HepG2 (cell line): ENCODE results near the gene HACD2. TPM values are rescaled to one million over a fixed set of nuclear protein-coding genes. Genes with fewer than 3 reads are reported as not detected.

ENCODE experiments used
- CHCHD3 ChIP-seq: sonication (generic); formaldehyde crosslinking; IDR thresholded peaks from 2 replicates; pipeline ENCODE4 v1.8.0; 2022; ENCODE audit warnings: mild to moderate bottlenecking, missing genetic modification reagents, moderate library complexity
- GATAD1 ChIP-seq: IDR thresholded peaks from 2 replicates; pipeline ENCODE4 v1.6.1; 2016; ENCODE audit warnings: missing genetic modification reagents, missing compliant biosample characterization
- HNRNPK ChIP-seq: fragments of 200-400 bp; formaldehyde crosslinking; IDR thresholded peaks from 2 replicates; pipeline ENCODE4 v1.6.1; 2018; ENCODE audit warnings: low read length, low read depth, moderate library complexity, mild to moderate bottlenecking; ENCODE audit not compliant: poor library complexity, severe bottlenecking
- ISL2 ChIP-seq: sonication (generic); formaldehyde crosslinking; IDR thresholded peaks from 2 replicates; pipeline ENCODE4 v1.5.0; 2020; ENCODE audit warnings: missing genetic modification reagents
- KLF6 ChIP-seq: IDR thresholded peaks from 2 replicates; pipeline ENCODE4 v1.8.0; 2016; ENCODE audit warnings: missing biosample characterization, missing genetic modification reagents
- RNF2 ChIP-seq: fragments of 450-650 bp; conservative IDR thresholded peaks from 2 replicates; pipeline ENCODE4 v1.6.1; 2016; ENCODE audit warnings: low read depth
- RNF219 ChIP-seq: sonication (generic); formaldehyde crosslinking; IDR thresholded peaks from 2 replicates; pipeline ENCODE4 v1.5.0; 2020; ENCODE audit warnings: mild to moderate bottlenecking, missing genetic modification reagents
- RXRB ChIP-seq: IDR thresholded peaks from 2 replicates; pipeline ENCODE4 v1.6.1; 2016; ENCODE audit warnings: borderline replicate concordance, missing genetic modification reagents, missing compliant biosample characterization
- TMF1 ChIP-seq: sonication (generic); formaldehyde crosslinking; IDR thresholded peaks from 2 replicates; pipeline ENCODE4 v1.8.1; 2022; ENCODE audit warnings: low read depth, missing genetic modification reagents
- ZBTB26 ChIP-seq: IDR thresholded peaks from 2 replicates; pipeline ENCODE4 v1.6.1; 2016; ENCODE audit warnings: missing compliant biosample characterization, missing genetic modification reagents, borderline replicate concordance
- ZNF512 ChIP-seq: sonication (generic); formaldehyde crosslinking; IDR thresholded peaks from 2 replicates; pipeline ENCODE4 v1.4.0; 2020; ENCODE audit warnings: mild to moderate bottlenecking, missing genetic modification reagents
- ZNF572 ChIP-seq: sonication (generic); formaldehyde crosslinking; IDR thresholded peaks from 2 replicates; pipeline ENCODE4 v1.5.1; 2020; ENCODE audit warnings: mild to moderate bottlenecking, missing genetic modification reagents
- ZNF781 ChIP-seq: sonication (generic); formaldehyde crosslinking; IDR thresholded peaks from 2 replicates; pipeline ENCODE4 v1.5.1; 2020; ENCODE audit warnings: borderline replicate concordance, mild to moderate bottlenecking, missing genetic modification reagents; ENCODE audit errors: not compliant biosample characterization
- ZNF788 ChIP-seq: sonication (generic); formaldehyde crosslinking; IDR thresholded peaks from 2 replicates; pipeline ENCODE4 v1.5.0; 2020; ENCODE audit warnings: mild to moderate bottlenecking, missing genetic modification reagents, borderline replicate concordance
- polyA plus RNA-seq, 8 experiments: library from polyadenylated mRNA; depleted of rRNA in 3 of 8; stranded (reverse) in 7 of 8; unstranded in 1 of 8; fragments of >200 nt; fragmentation: Illumina TruSeq in 4 of 8; extraction: Trizol in 4 of 8; gene quantifications; 2 replicates each; pipeline versions ENCODE4 v1.2.1 to v1.2.3, GENCODE V29; 2011 to 2016; ENCODE audit warnings: low read depth in 4 of 8, missing spikeins in 1 of 8, mixed read lengths in 1 of 8; ENCODE audit not compliant: insufficient read depth in 1 of 8
- total RNA-seq, 5 experiments: library from RNA; depleted of rRNA; stranded (reverse); fragments of >200 nt; fragmentation: Illumina TruSeq; extraction: Trizol; gene quantifications; 2 replicates each; pipeline ENCODE4 v1.2.3, GENCODE V29; 2016; ENCODE audit warnings: low read depth in 1 of 5
- TF ChIP-seq, protein P1 (sequence below): sonication (generic); formaldehyde crosslinking; IDR thresholded peaks from 2 replicates; pipeline ENCODE4 v1.4.0; 2020; ENCODE audit warnings: mild to moderate bottlenecking, missing genetic modification reagents
- TF ChIP-seq, protein P2 (sequence below): sonication (generic); formaldehyde crosslinking; conservative IDR thresholded peaks from 2 replicates; pipeline ENCODE4 v1.8.0; 2022; ENCODE audit warnings: missing genetic modification reagents
- TF ChIP-seq, protein P3 (sequence below): IDR thresholded peaks from 2 replicates; pipeline ENCODE4 v1.6.1; 2018; ENCODE audit warnings: missing genetic modification reagents, mild to moderate bottlenecking, missing compliant biosample characterization

HACD2 gene
- total and polyA plus RNA-seq, 2 of the 13 experiments (the other 11 are each of a cell fraction or from before 2014, with no cell fraction given), result 47.0 to 50.4 TPM

DNA sequence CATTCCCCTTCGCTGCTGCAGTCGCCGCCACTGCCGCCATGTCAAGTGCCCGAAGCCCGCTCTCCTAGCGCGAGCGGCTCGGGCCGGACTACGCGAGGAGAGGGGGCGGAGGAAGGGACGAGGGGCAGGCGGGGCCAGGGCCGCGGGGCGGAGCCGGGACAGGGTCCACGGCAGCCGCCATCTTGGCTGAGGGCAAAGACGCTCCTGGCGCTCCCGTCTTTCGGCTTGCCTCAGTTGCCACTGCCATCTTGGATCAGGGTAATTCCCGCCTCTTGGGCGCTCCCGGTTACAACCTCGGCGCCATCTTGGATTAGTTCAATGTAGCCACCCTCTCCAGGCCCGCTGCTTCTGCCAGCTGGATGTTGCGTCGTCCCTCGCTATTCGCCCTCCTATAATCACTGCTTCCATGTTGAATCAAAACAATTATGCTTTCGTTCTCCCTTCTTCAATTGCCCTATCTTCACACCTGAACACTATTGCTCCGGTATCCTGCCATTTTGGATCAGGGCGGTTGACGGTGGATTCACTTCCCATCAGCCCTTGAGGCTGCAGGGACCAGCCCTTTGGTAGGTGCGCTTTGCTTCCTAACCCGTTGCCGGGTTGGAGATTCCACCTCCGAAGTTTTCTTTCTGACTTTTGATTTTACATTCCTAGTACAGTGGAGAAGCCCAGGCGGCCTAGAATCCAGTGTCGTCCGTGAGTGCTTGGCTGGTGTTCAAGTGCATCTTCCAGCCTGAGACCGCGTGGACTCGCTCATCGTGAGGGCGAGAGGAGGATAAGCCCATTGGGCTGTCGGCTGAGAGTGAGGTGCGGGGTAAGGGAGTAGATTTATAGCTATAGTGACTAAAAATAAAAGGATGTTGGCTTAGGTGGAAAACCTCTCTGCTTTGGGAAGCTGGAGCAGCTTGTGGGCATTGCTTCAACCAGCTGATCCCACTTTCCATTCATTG, at the start of gene HACD2 (continued):
- TF ChIP-seq CHCHD3 (CRISPR knock-in tag) (no peak), ZNF512 (CRISPR knock-in tag) (no peak), ZNF572 (CRISPR knock-in tag) (no peak), ZNF781 (CRISPR knock-in tag) (peak; percentile 20), GATAD1 (CRISPR knock-in tag) (peak; percentile 44; the same call in 1 of the 2 replicates), ISL2 (peak; percentile 60), KLF6 (CRISPR knock-in tag) (peak; percentile 17), RXRB (CRISPR knock-in tag) (peak; percentile 69), HNRNPK (peak; percentile 72), TMF1 (peak; percentile 83; the same call in 1 of the 2 replicates), ZBTB26 (CRISPR knock-in tag) (0 out of 2 replicates have a peak, but pooled peaks have one; percentile 46), RNF219 (no peak; the same call in none of the 2 replicates), ZNF788 (CRISPR knock-in tag) (peak; percentile 78; the same call in 1 of the 2 replicates), RNF2 (no peak)
- TF ChIP-seq, protein P1, sequence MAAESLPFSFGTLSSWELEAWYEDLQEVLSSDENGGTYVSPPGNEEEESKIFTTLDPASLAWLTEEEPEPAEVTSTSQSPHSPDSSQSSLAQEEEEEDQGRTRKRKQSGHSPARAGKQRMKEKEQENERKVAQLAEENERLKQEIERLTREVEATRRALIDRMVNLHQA (CRISPR knock-in tag), result no peak
- TF ChIP-seq, protein P2, sequence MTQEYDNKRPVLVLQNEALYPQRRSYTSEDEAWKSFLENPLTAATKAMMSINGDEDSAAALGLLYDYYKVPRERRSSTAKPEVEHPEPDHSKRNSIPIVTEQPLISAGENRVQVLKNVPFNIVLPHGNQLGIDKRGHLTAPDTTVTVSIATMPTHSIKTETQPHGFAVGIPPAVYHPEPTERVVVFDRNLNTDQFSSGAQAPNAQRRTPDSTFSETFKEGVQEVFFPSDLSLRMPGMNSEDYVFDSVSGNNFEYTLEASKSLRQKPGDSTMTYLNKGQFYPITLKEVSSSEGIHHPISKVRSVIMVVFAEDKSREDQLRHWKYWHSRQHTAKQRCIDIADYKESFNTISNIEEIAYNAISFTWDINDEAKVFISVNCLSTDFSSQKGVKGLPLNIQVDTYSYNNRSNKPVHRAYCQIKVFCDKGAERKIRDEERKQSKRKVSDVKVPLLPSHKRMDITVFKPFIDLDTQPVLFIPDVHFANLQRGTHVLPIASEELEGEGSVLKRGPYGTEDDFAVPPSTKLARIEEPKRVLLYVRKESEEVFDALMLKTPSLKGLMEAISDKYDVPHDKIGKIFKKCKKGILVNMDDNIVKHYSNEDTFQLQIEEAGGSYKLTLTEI, result no peak
- TF ChIP-seq, protein P3, sequence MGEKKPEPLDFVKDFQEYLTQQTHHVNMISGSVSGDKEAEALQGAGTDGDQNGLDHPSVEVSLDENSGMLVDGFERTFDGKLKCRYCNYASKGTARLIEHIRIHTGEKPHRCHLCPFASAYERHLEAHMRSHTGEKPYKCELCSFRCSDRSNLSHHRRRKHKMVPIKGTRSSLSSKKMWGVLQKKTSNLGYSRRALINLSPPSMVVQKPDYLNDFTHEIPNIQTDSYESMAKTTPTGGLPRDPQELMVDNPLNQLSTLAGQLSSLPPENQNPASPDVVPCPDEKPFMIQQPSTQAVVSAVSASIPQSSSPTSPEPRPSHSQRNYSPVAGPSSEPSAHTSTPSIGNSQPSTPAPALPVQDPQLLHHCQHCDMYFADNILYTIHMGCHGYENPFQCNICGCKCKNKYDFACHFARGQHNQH (CRISPR knock-in tag), result peak; percentile 84
